ENCODE data around the gene WAPL. TPM values are rescaled to one million over a fixed set of nuclear protein-coding genes. Genes with fewer than 3 reads are reported as not detected.

Gene WAPL
- total RNA-seq, 4 donors from 2014 or later, result 33.5 to 45.8 (median 37.6) TPM

DNA sequence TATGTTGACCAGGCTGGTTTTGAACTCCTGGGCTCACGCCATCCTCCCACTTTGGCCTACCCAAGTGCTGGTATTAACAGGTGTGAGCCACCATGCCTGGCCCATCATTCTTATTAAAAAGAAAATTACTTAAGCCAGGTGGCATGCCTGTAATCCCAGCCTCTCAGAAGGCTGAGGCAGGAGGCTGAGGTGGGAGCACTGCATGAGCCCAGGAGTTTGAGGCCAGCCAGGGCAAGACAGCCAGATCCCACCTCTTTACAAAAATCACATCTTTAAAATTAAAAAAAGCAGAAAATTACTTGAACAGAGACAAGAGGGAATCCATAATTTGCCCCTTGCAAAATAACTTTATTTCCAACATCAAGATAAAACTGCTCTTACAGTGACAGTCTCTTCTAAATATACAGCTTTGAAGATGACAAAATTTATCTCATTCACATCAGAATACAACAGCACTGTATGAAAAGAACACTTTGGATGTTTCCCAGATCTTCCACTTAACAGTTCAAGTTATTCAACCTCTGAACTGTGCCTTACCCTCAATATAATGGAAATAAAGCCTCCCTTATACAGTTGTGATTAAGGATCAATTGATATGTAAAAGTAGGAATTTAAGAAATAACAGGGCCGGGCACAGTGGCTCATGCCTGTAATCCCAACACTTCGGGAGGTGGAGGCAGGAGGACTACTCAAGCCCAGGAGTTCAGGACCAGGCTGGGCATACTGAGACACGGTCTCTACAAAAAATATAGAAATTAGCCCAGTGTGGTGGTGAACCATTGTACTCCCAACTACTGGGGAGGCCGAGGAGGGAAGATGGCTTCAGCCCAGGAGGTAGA is 10.3 kb downstream of the WAPL start:
- TF ChIP-seq, protein P1, sequence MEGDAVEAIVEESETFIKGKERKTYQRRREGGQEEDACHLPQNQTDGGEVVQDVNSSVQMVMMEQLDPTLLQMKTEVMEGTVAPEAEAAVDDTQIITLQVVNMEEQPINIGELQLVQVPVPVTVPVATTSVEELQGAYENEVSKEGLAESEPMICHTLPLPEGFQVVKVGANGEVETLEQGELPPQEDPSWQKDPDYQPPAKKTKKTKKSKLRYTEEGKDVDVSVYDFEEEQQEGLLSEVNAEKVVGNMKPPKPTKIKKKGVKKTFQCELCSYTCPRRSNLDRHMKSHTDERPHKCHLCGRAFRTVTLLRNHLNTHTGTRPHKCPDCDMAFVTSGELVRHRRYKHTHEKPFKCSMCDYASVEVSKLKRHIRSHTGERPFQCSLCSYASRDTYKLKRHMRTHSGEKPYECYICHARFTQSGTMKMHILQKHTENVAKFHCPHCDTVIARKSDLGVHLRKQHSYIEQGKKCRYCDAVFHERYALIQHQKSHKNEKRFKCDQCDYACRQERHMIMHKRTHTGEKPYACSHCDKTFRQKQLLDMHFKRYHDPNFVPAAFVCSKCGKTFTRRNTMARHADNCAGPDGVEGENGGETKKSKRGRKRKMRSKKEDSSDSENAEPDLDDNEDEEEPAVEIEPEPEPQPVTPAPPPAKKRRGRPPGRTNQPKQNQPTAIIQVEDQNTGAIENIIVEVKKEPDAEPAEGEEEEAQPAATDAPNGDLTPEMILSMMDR (IDR thresholded peaks at IDR 0.05; ENCODE audit: low read depth), result no peak

DNA sequence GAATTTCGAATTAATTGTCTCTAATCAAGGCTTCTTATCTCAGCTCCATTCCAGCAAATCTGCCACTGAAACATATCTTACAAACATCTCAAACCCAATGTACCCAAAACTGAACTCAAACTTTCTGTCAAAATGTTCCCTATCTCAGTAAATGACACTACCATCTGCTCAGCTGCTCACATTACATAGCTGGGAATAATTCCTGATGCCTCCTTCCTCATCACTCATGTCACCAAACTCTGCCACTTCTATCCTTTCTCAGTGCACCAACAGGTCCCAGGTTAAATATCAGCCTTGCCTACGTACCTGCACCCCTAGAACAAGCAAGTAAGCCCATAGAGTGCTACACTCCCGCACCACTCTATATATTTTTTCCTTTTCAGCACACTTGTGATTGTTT is 12.4 kb downstream of the WAPL start:
- TF ChIP-seq, protein P1 (IDR thresholded peaks at IDR 0.05; ENCODE audit: low read depth), result no peak

DNA sequence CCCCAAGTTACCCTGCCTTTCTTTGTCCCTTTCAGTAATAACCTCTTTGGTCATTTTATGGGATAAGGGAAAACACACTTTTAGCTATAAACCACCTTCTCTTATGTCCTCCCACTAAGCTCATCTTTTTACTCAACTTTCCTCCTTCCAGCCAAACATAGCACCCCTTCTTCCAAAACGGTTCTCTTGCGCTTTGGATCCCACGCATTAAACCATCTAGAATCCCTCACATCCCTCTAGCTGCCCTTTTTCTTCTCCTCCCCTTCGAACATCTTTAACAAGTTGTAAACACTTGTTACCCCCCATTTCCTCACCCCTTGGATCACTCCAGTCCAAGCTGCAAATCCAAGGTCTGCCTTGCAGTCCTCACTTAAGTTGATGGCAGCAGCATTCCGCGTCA is 13.4 kb downstream of the WAPL start:
- TF ChIP-seq, protein P1 (IDR thresholded peaks at IDR 0.05; ENCODE audit: low read depth), result no peak

DNA sequence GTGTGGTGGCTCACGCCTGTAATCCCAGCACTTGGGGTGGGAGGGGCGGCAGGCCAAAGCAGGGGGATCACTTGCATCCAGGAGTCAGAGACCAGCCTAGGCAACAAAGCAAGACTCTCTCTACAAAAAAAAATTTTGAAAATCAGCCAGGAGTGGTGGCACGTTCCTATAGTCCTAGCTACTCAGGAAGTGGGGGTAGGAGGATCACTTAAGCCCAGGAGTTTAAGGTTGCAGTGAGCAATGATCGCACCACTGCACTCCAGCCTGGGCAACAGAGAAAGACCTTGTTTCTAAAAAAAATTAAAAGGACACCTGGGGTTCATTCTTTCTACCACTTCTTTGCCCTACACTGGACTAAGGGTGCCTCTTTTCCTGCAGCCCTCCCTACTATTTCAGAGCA is 15.1 kb downstream of the WAPL start:
- TF ChIP-seq, protein P1 (IDR thresholded peaks at IDR 0.05; ENCODE audit: low read depth), result no peak

DNA sequence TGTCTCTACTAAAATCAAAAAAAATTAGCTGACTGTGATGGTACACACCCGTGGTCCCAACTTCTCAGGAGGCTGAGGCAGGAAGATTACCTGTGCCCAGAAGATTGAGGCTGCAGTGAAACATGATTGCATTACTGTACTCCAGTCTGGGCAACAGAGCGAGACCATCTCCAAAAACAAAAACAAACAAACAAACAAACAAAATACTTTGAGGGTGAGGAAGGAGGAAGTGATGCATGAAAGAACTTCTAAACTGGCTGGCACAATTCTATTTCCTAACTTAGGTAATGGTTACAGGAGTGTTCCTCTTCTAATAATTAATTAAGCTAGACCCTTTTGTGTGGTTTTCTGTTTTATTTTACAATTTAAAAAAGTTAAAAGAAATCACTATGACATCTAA is 15.5 kb downstream of the WAPL start:
- TF ChIP-seq, protein P1 (IDR thresholded peaks at IDR 0.05; ENCODE audit: low read depth), result no peak

DNA sequence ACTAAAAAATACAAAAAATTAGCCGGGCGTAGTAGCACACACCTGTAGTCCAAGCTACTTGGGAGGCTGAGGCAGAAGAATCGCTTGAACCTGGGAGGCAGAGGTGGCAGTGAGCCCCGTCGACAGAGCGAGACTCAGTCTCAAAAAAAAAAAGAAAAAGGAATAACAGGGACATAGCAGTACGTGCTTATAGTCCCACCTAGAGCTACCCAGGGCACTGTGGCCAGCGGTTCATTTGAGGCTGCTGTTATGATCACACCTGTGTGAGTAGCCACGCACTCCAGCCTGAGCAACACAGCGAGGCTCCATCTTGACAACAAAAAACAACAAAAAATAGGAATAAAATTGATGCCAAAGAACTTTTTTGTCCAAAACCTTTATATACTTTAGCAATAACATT is 17.1 kb downstream of the WAPL start:
- TF ChIP-seq, protein P1 (IDR thresholded peaks at IDR 0.05; ENCODE audit: low read depth), result no peak

DNA sequence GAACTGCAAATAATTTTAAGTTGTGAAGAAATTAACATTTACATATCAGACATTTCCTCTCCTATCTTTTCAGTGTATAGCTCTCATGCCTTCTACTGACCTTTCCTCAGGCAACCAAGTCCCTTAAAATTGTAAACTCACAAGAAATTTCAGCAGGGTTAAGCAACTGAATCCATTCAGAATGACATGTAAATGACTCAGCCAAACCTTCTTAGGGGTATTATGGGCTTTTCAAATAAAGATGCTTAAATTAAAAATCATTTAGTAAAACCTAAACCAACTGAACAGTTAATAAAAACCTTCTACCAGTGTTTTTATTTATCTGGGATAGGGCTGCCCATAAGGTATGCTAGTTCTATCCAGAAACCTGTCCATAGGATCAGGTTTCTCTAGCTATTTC is 20.7 kb downstream of the WAPL start:
- TF ChIP-seq, protein P1 (IDR thresholded peaks at IDR 0.05; ENCODE audit: low read depth), result no peak

Data from subcutaneous adipose tissue (tissue), 4 donors.